A673 (cell line): ENCODE data around the gene ANKRD27.

Experiments
- CTCF ChIP-seq: fragments of 300-800, 200-600 bp; sonication (generic); conservative IDR thresholded peaks from 2 replicates; pipeline ENCODE4 v1.5.1; 2017; ENCODE audit warnings: low read depth, mild to moderate bottlenecking, antibody characterized with exemption, low read length, moderate library complexity, mixed read lengths
- EZH2 ChIP-seq: fragments of 200-600 bp; sonication (generic); IDR thresholded peaks from 2 replicates; pipeline ENCODE4 v1.6.1; 2017; ENCODE audit warnings: borderline replicate concordance, low read depth, mild to moderate bottlenecking, mixed read lengths, antibody characterized with exemption, low read length; ENCODE audit not compliant: poor library complexity, severe bottlenecking

GRCh38 chr19:32630338-32630737, 44.6 kb downstream of the ANKRD27 start:
- TF ChIP-seq CTCF (no peak), EZH2 (no peak)
